Loucy (cell line): ENCODE measurements around the gene CAMK2G.

ENCODE experiments used
- H2AFZ ChIP-seq: fragments of 200-600 bp; sonication (generic); 2 replicates; pipeline ENCODE4 v1.6.0; 2016; ENCODE audit warnings: antibody characterized with exemption, mild to moderate bottlenecking, low read length, moderate library complexity
- H3F3A ChIP-seq: fragments of 200-600 bp; 2 replicates; pipeline ENCODE4 v1.6.0; 2016; ENCODE audit warnings: antibody characterized with exemption, low read depth, mild to moderate bottlenecking
- H3K27me3 ChIP-seq: fragments of 200-600 bp; sonication (generic); 2 replicates; pipeline ENCODE4 v1.6.1; 2014; ENCODE audit warnings: low read length, mild to moderate bottlenecking; ENCODE audit not compliant: insufficient read depth, poor library complexity, severe bottlenecking
- H3K36me3 ChIP-seq: fragments of 200-600 bp; sonication (generic); 2 replicates; pipeline ENCODE4 v1.6.1; 2016; ENCODE audit warnings: low read length; ENCODE audit not compliant: insufficient read depth
- H3K4me1 ChIP-seq: fragments of 200-600 bp; sonication (generic); 2 replicates; pipeline ENCODE4 v1.5.1; 2014; ENCODE audit warnings: low read length, mild to moderate bottlenecking; ENCODE audit not compliant: insufficient read depth, poor library complexity, severe bottlenecking
- H3K4me2 ChIP-seq: fragments of 200-600 bp; sonication (generic); 2 replicates; pipeline ENCODE4 v1.6.0; 2014; ENCODE audit warnings: antibody characterized with exemption, low read length, low read depth, mild to moderate bottlenecking; ENCODE audit not compliant: poor library complexity, severe bottlenecking
- H3K4me3 ChIP-seq: fragments of 200-600 bp; sonication (generic); 2 replicates; pipeline ENCODE4 v1.5.1; 2014; ENCODE audit warnings: low read length, mild to moderate bottlenecking, mixed read lengths; ENCODE audit not compliant: poor library complexity, severe bottlenecking
- H3K79me2 ChIP-seq: fragments of 200-600 bp; sonication (generic); 2 replicates; pipeline ENCODE4 v1.6.1; 2014; ENCODE audit warnings: low read length; ENCODE audit not compliant: insufficient read depth
- H3K9ac ChIP-seq: fragments of 200-600 bp; sonication (generic); 2 replicates; pipeline ENCODE4 v1.6.0; 2014; ENCODE audit warnings: mild to moderate bottlenecking, low read depth, low read length, moderate library complexity; ENCODE audit not compliant: poor library complexity, severe bottlenecking
- H3K9me2 ChIP-seq: fragments of 200-600 bp; sonication (generic); replicated peaks from 2 replicates; pipeline ENCODE4 v1.6.1; 2016; ENCODE audit warnings: low read depth, low read length, mixed read lengths
- H3K9me3 ChIP-seq: fragments of 200-600 bp; sonication (generic); 2 replicates; pipeline ENCODE4 v1.6.1; 2014; ENCODE audit warnings: mild to moderate bottlenecking, antibody characterized with exemption, low read length, low read depth; ENCODE audit not compliant: insufficient read depth
- H4K20me1 ChIP-seq: fragments of 200-600 bp; sonication (generic); 2 replicates; pipeline ENCODE4 v1.6.0; 2014; ENCODE audit warnings: antibody characterized with exemption, low read length, mild to moderate bottlenecking; ENCODE audit not compliant: insufficient read depth, poor library complexity, severe bottlenecking
- CTCF ChIP-seq: fragments of 200-600 bp; sonication (generic); conservative IDR thresholded peaks from 2 replicates; pipeline ENCODE4 v1.5.1; 2014; ENCODE audit warnings: mild to moderate bottlenecking, antibody characterized with exemption, low read length
- EZH2phosphoT487 ChIP-seq: fragments of 200-600 bp; IDR thresholded peaks from 2 replicates; pipeline ENCODE4 v1.6.1; 2018; ENCODE audit warnings: antibody characterized with exemption, mild to moderate bottlenecking, moderate library complexity, borderline replicate concordance

CAMK2G gene

GRCh38 chr10:73876157-73876556 lies 1.8 kb upstream of the CAMK2G start:
- Histone ChIP-seq H3K9ac (no peak overlapping the region), H3K4me3 (no peak overlapping the region), H3K27me3 (no peaks in the 10 kb centered on the region), H3F3A (no peaks in the 10 kb centered on the region), H3K36me3 (0 out of 2 replicates have a peak, but pooled peaks cover 2% of the 10 kb centered on the region), H3K79me2 (peaks cover 32% of the 10 kb centered on the region), H3K9me2 (no peaks in the 10 kb centered on the region), H3K4me2 (no peak overlapping the region), H3K9me3 (no peaks in the 10 kb centered on the region), H4K20me1 (peaks cover 21% of the 10 kb centered on the region), H3K4me1 (peaks cover 33% of the 10 kb centered on the region), H2AFZ (no peak overlapping the region)
- no peak for TF ChIP-seq EZH2phosphoT487
- no peak for TF ChIP-seq CTCF

DNA sequence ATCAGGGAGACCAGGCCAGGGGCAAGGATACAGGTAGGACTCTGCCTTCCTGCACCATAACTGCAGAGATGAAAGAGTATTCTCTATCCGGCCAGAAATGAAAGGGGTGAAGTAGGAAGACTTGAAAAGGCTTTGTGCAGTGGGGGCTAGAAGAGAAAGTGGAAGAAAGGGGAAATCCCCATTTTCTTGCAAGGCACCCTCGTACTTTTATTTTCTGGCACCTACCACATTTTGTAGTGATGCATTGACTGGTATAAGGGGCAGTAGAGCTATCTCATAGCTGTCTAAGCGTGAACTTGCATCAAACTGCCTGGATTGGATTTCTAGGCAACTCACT lies 752 bp upstream of the CAMK2G start:
- peak overlapping the region; percentile 86 for H3K4me2 ChIP-seq
- no peak for TF ChIP-seq CTCF
- TF ChIP-seq EZH2phosphoT487 = no peak
- no peaks in the 10 kb centered on the region for H3K9me2 ChIP-seq
- peak overlapping the region; percentile 66 for H3K9ac ChIP-seq
- H4K20me1 ChIP-seq = peaks cover 24% of the 10 kb centered on the region
- H3K27me3 ChIP-seq = no peaks in the 10 kb centered on the region
- H3K79me2 ChIP-seq = peaks cover 42% of the 10 kb centered on the region
- peak overlapping the region; percentile 79 for H3K4me3 ChIP-seq
- H2AFZ ChIP-seq = peak overlapping the region; percentile 59
- no peaks in the 10 kb centered on the region for H3K9me3 ChIP-seq
- 0 out of 2 replicates have a peak, but pooled peaks cover 4% of the 10 kb centered on the region for H3K36me3 ChIP-seq
- H3K4me1 ChIP-seq = peaks cover 44% of the 10 kb centered on the region
- H3F3A ChIP-seq = no peaks in the 10 kb centered on the region

- peaks cover 51% of the 10 kb centered on the region for H3K4me1 ChIP-seq
- no peaks in the 10 kb centered on the region for H3K27me3 ChIP-seq
- H3K9me2 ChIP-seq = no peaks in the 10 kb centered on the region
- no peaks in the 10 kb centered on the region for H3F3A ChIP-seq
- peak overlapping the region; percentile 77 for H3K4me3 ChIP-seq
- no peak overlapping the region for H3K4me2 ChIP-seq
- H3K79me2 ChIP-seq = peaks cover 55% of the 10 kb centered on the region
- H3K9me3 ChIP-seq = no peaks in the 10 kb centered on the region
- no peak overlapping the region for H2AFZ ChIP-seq
- peaks cover 24% of the 10 kb centered on the region for H4K20me1 ChIP-seq
- TF ChIP-seq EZH2phosphoT487 (no peak), CTCF (no peak)
- peak overlapping the region; percentile 74 for H3K9ac ChIP-seq
- H3K36me3 ChIP-seq = 0 out of 2 replicates have a peak, but pooled peaks cover 4% of the 10 kb centered on the region
Observed at GRCh38 chr10:73873838-73874215, 528 bp downstream of the CAMK2G start.
